ENCODE results near the gene MARCHF3. TPM values are rescaled to one million over a fixed set of nuclear protein-coding genes. Genes with fewer than 3 reads are reported as not detected.

MARCHF3 gene
- total RNA-seq (2021) = 0.81 and 1.1 TPM in 2 replicates
- percentile 32 among the genes with signal in this experiment for Bru-seq, nascent RNA
- BruChase-seq, experiment 1, labeled RNA remaining after a 2-hour chase = percentile 27 among the genes with signal in this experiment
- BruChase-seq, experiment 2, labeled RNA remaining after a 6-hour chase = percentile 29 among the genes with signal in this experiment
- long read RNA-seq, full-length matches to known transcripts = 1 of 5 reads
- long read RNA-seq, partial matches to known transcripts = 0 of 5 reads
- long read RNA-seq, other reads (novel, unspliced or antisense) = 4 of 5 reads

- no TSS peak for BruUV-seq (replicated peaks)
- intact Hi-C loops (cut with micrococcal nuclease; ENCODE audit: unreplicated experiment) = no loop called here
- H3K27me3 ChIP-seq (replicated peaks; ENCODE audit: insufficient read depth, low read depth, low read length, poor library complexity) = peaks cover 68% of the 10 kb centered on the region
- peak within 1 kb of the TSS; percentile 58 for H3K4me3 ChIP-seq (ENCODE audit: low read depth, low read length, poor library complexity, severe bottlenecking)
- TF ChIP-seq CTCF (conservative IDR thresholded peaks at IDR 0.05; ENCODE audit: low read depth, low read length) (0 out of 2 replicates have a peak, but pooled peaks have one; percentile 13), EZH2 (IDR thresholded peaks at IDR 0.05; ENCODE audit: borderline replicate concordance, low read depth, low read length, poor library complexity, severe bottlenecking) (no peak)
- ChIA-PET CTCF (no interaction called here), POLR2A (ENCODE audit: low non-redundant PET) (no interaction called here)
- no peak within 1 kb of the TSS for H3K27ac ChIP-seq (ENCODE audit: low read depth, low read length, poor library complexity, severe bottlenecking)
- H3K4me1 ChIP-seq (ENCODE audit: insufficient read depth, low read length, poor library complexity, severe bottlenecking) = peaks cover 10% of the 10 kb centered on the region
- no peaks in the 10 kb centered on the region for H3K9me3 ChIP-seq (ENCODE audit: low read depth, low read length, poor library complexity, severe bottlenecking)
- peak; percentile 95 for DNase-seq (ENCODE audit: low spot score)
- H3K36me3 ChIP-seq (ENCODE audit: insufficient read depth, low read length, poor library complexity, severe bottlenecking) = no peaks in the 10 kb centered on the region
Measured at GRCh38 chr5:127030259-127031146, at the start of gene MARCHF3. Gene MARCHF3 (minus strand): TSS chr5:127030558. CDS start chr5:126918171, 112,387 bp downstream.

- Histone ChIP-seq H3K4me3 (ENCODE audit: low read depth, low read length, poor library complexity, severe bottlenecking) (no peak overlapping the region), H3K9me3 (ENCODE audit: low read depth, low read length, poor library complexity, severe bottlenecking) (no peaks in the 10 kb centered on the region), H3K4me1 (ENCODE audit: insufficient read depth, low read length, poor library complexity, severe bottlenecking) (no peaks in the 10 kb centered on the region), H3K36me3 (ENCODE audit: insufficient read depth, low read length, poor library complexity, severe bottlenecking) (no peaks in the 10 kb centered on the region), H3K27me3 (replicated peaks; ENCODE audit: insufficient read depth, low read depth, low read length, poor library complexity) (no peaks in the 10 kb centered on the region), H3K27ac (ENCODE audit: low read depth, low read length, poor library complexity, severe bottlenecking) (no peak overlapping the region)
- no peak for DNase-seq (ENCODE audit: low spot score)
- BruUV-seq (replicated peaks) = no TSS peak
- POLR2A ChIA-PET (ENCODE audit: low non-redundant PET) = no interaction called here
- intact Hi-C loops (cut with micrococcal nuclease; ENCODE audit: unreplicated experiment) = no loop called here
- TF ChIP-seq CTCF (conservative IDR thresholded peaks at IDR 0.05; ENCODE audit: low read depth, low read length) (no peak), EZH2 (IDR thresholded peaks at IDR 0.05; ENCODE audit: borderline replicate concordance, low read depth, low read length, poor library complexity, severe bottlenecking) (no peak)
- CTCF ChIA-PET = no interaction called here
Measured at GRCh38 chr5:127079994-127080491, 49.7 kb upstream of the MARCHF3 start.

GRCh38 chr5:127077366-127077765 lies 47.0 kb upstream of the MARCHF3 start:
- no peak for DNase-seq (ENCODE audit: low spot score)
- TF ChIP-seq CTCF (conservative IDR thresholded peaks at IDR 0.05; ENCODE audit: low read depth, low read length) = no peak
- TF ChIP-seq EZH2 (IDR thresholded peaks at IDR 0.05; ENCODE audit: borderline replicate concordance, low read depth, low read length, poor library complexity, severe bottlenecking) = no peak
- H3K4me1 ChIP-seq (ENCODE audit: insufficient read depth, low read length, poor library complexity, severe bottlenecking) = no peaks in the 10 kb centered on the region
- H3K27ac ChIP-seq (ENCODE audit: low read depth, low read length, poor library complexity, severe bottlenecking) = no peak overlapping the region
- no peaks in the 10 kb centered on the region for H3K36me3 ChIP-seq (ENCODE audit: insufficient read depth, low read length, poor library complexity, severe bottlenecking)
- no peaks in the 10 kb centered on the region for H3K9me3 ChIP-seq (ENCODE audit: low read depth, low read length, poor library complexity, severe bottlenecking)
- BruUV-seq (replicated peaks) = no TSS peak
- no peaks in the 10 kb centered on the region for H3K27me3 ChIP-seq (replicated peaks; ENCODE audit: insufficient read depth, low read depth, low read length, poor library complexity)
- H3K4me3 ChIP-seq (ENCODE audit: low read depth, low read length, poor library complexity, severe bottlenecking) = no peak overlapping the region
- POLR2A ChIA-PET (ENCODE audit: low non-redundant PET) = no interaction called here
- intact Hi-C loops (cut with micrococcal nuclease; ENCODE audit: unreplicated experiment) = no loop called here
- CTCF ChIA-PET = no interaction called here

Measured in A673 (cell line).